Kasumi-1 (cell line): Measurements from ENCODE around the gene RB1.
"Not testable (repeated sequence)": the region's sequence is repeated elsewhere in the genome, so short reads cannot be mapped to it uniquely, and the experiment has no call there.

Source experiments
- DNase-seq, 2 experiments: peaks; one replicate each; lab custom pipeline; 2025; lab: John Stamatoyannopoulos, UW

RB1 gene

GRCh38 chr13:48410199-48410598 lies 106.6 kb downstream of the RB1 start:
- DNase-seq = no peak

- no peak for DNase-seq
Observed at GRCh38 chr13:48411147-48411794, 107.7 kb downstream of the RB1 start.

GRCh38 chr13:48411841-48412531 lies 108.4 kb downstream of the RB1 start:
- DNase-seq = peak; percentile 41 to 70

GRCh38 chr13:48412881-48413351 lies 109.4 kb downstream of the RB1 start, which contains the start of gene LPAR6:
Gene LPAR6, minus strand, starts transcription at chr13:48413113. Its CDS starts 690 bp downstream, at chr13:48412423.
- peak; percentile 49 to 70 for DNase-seq

GRCh38 chr13:48414501-48414900 lies 111.0 kb downstream of the RB1 start:
- no peak for DNase-seq

GRCh38 chr13:48415516-48415915 lies 112.0 kb downstream of the RB1 start:
- no peak for DNase-seq

- DNase-seq = not testable (repeated sequence)
Observed at GRCh38 chr13:48422003-48422402, 118.5 kb downstream of the RB1 start.

- DNase-seq = no peak
Observed at GRCh38 chr13:48424212-48424611, 120.7 kb downstream of the RB1 start.

- DNase-seq = no peak
Observed at GRCh38 chr13:48426052-48426451, 122.5 kb downstream of the RB1 start.

GRCh38 chr13:48426755-48427298 lies 123.3 kb downstream of the RB1 start:
- peak; percentile 31 to 53 for DNase-seq

GRCh38 chr13:48429036-48429435 lies 125.5 kb downstream of the RB1 start:
- DNase-seq = no peak

- DNase-seq = no peak
Observed at GRCh38 chr13:48429886-48430285, 126.3 kb downstream of the RB1 start.

- DNase-seq = no peak
Observed at GRCh38 chr13:48431431-48431830, 127.9 kb downstream of the RB1 start.

GRCh38 chr13:48431987-48432615 lies 128.6 kb downstream of the RB1 start:
- no peak for DNase-seq

GRCh38 chr13:48434200-48434599 lies 130.6 kb downstream of the RB1 start:
- DNase-seq = no peak

GRCh38 chr13:48436661-48437288 lies 133.2 kb downstream of the RB1 start:
- DNase-seq = no peak

- no peak for DNase-seq
Observed at GRCh38 chr13:48437371-48437770, 133.8 kb downstream of the RB1 start.

GRCh38 chr13:48443442-48444208 lies 140.1 kb downstream of the RB1 start:
- DNase-seq = no peak

GRCh38 chr13:48446464-48446863 lies 142.9 kb downstream of the RB1 start:
- peak; percentile 65 to 66 for DNase-seq

GRCh38 chr13:48448285-48448958 lies 144.9 kb downstream of the RB1 start:
- no peak for DNase-seq
